Chondrocyte (in vitro differentiated cells): ENCODE results near the gene BTBD16. TPM values are rescaled to one million over a fixed set of nuclear protein-coding genes. Genes with fewer than 3 reads are reported as not detected.

Experiments used
- DNase-seq: peaks from one replicate; pipeline ENCODE4 v3.0.0; 2021; ENCODE audit warnings: mixed read lengths, low spot score
- H3K27ac Mint-ChIP-seq: one replicate; pipeline ENCODE4 v1.8.0; 2021; ENCODE audit warnings: mild to moderate bottlenecking, moderate library complexity, mixed read lengths; ENCODE audit not compliant: unreplicated experiment
- H3K27me3 Mint-ChIP-seq: 2 replicates; pipeline ENCODE4 v1.8.0; 2021; ENCODE audit warnings: low read depth, mixed read lengths
- H3K36me3 Mint-ChIP-seq: 2 replicates; pipeline ENCODE4 v1.8.0; 2021; ENCODE audit warnings: low read depth, mixed read lengths
- H3K4me1 Mint-ChIP-seq: 2 replicates; pipeline ENCODE4 v1.8.0; 2021; ENCODE audit warnings: low read depth, mild to moderate bottlenecking, mixed read lengths
- H3K4me3 Mint-ChIP-seq: one replicate; pipeline ENCODE4 v1.8.0; 2021; ENCODE audit warnings: mild to moderate bottlenecking, moderate library complexity, mixed read lengths; ENCODE audit not compliant: unreplicated experiment
- H3K9me3 Mint-ChIP-seq: 2 replicates; pipeline ENCODE4 v1.8.0; 2021; ENCODE audit warnings: low read depth, mixed read lengths
- CTCF ChIP-seq: fragments of 200-600 bp; sonication (generic); IDR thresholded peaks from 2 replicates; pipeline ENCODE4 v1.5.0; 2021; ENCODE audit warnings: antibody characterized with exemption, mild to moderate bottlenecking, moderate library complexity
- total RNA-seq: library from RNA; stranded (reverse); gene quantifications from 3 replicates; pipeline ENCODE4 v1.2.1, GENCODE V29; 2021

Gene BTBD16
- total RNA-seq, 1 donor from 2014 or later: 0.10 TPM

- no peak for TF ChIP-seq CTCF
- peaks cover 24% of the 10 kb centered on the region for H3K4me1 Mint-ChIP-seq
- H3K36me3 Mint-ChIP-seq: peaks cover 2% of the 10 kb centered on the region
- H3K27me3 Mint-ChIP-seq: no peaks in the 10 kb centered on the region
- DNase-seq: no peak
- peak overlapping the region; percentile 33 for H3K27ac Mint-ChIP-seq
- H3K4me3 Mint-ChIP-seq: no peak overlapping the region
- peaks cover 9% of the 10 kb centered on the region for H3K9me3 Mint-ChIP-seq
These were observed 90.0 kb downstream of the BTBD16 start for GRCh38 chr10:122361046-122361445.

GRCh38 chr10:122362031-122362592 is 91.0 kb downstream of the BTBD16 start:
- Mint-ChIP-seq H3K4me3 (no peak overlapping the region), H3K27me3 (no peaks in the 10 kb centered on the region), H3K9me3 (peaks cover 9% of the 10 kb centered on the region), H3K36me3 (peaks cover 5% of the 10 kb centered on the region), H3K4me1 (peaks cover 24% of the 10 kb centered on the region), H3K27ac (no peak overlapping the region)
- no peak for DNase-seq
- no peak for TF ChIP-seq CTCF

- no peak for DNase-seq
- H3K36me3 Mint-ChIP-seq: peaks cover 6% of the 10 kb centered on the region
- no peaks in the 10 kb centered on the region for H3K27me3 Mint-ChIP-seq
- H3K27ac Mint-ChIP-seq: no peak overlapping the region
- peaks cover 20% of the 10 kb centered on the region for H3K4me1 Mint-ChIP-seq
- no peak overlapping the region for H3K4me3 Mint-ChIP-seq
- no peak for TF ChIP-seq CTCF
- peaks cover 9% of the 10 kb centered on the region for H3K9me3 Mint-ChIP-seq
These were observed 91.5 kb downstream of the BTBD16 start for GRCh38 chr10:122362621-122363020.

GRCh38 chr10:122363311-122363710 is 92.2 kb downstream of the BTBD16 start:
- H3K4me1 Mint-ChIP-seq: peaks cover 20% of the 10 kb centered on the region
- no peaks in the 10 kb centered on the region for H3K27me3 Mint-ChIP-seq
- H3K27ac Mint-ChIP-seq: no peak overlapping the region
- no peak for DNase-seq
- peaks cover 6% of the 10 kb centered on the region for H3K36me3 Mint-ChIP-seq
- H3K4me3 Mint-ChIP-seq: no peak overlapping the region
- peaks cover 7% of the 10 kb centered on the region for H3K9me3 Mint-ChIP-seq
- no peak for TF ChIP-seq CTCF

GRCh38 chr10:122363722-122364463 is 92.8 kb downstream of the BTBD16 start:
- Mint-ChIP-seq H3K9me3 (peaks cover 1% of the 10 kb centered on the region), H3K4me3 (no peak overlapping the region), H3K27ac (no peak overlapping the region), H3K27me3 (no peaks in the 10 kb centered on the region), H3K4me1 (peaks cover 20% of the 10 kb centered on the region), H3K36me3 (peaks cover 6% of the 10 kb centered on the region)
- TF ChIP-seq CTCF: no peak
- DNase-seq: no peak
